Endothelial cell of umbilical vein (primary cell): ENCODE data around the gene NOP9. TPM values are rescaled to one million over a fixed set of nuclear protein-coding genes. Genes with fewer than 3 reads are reported as not detected.

Experiments used
- BruUV-seq: library from RNA; stranded (reverse); fragments of 400-500 nt; replicated peaks from 2 replicates; lab custom pipeline; 2021; lab: Mats Ljungman, UMichigan
- CTCF ChIA-PET: fragments of 300-600, 350-600 bp; sonication (Branson Sonifier 250); formaldehyde crosslinking; loops from one replicate; lab custom pipeline; 2021; ENCODE audit warnings: antibody characterized with exemption, inconsistent platforms; lab: Charles Lee
- POLR2A ChIA-PET: fragments of 300-600, 350-600 bp; sonication (Branson Sonifier 250); formaldehyde crosslinking; loops from one replicate; lab custom pipeline; 2021; ENCODE audit warnings: antibody characterized with exemption, inconsistent platforms; lab: Charles Lee
- DNase-seq: peaks from one replicate; pipeline ENCODE4 v3.0.0-alpha.2; 2011; ENCODE audit warnings: low read depth, low spot score
- FAIRE-seq: peaks from 2 replicates; lab custom pipeline; 2011; peaks lifted over from hg19 to GRCh38; lab: Jason Lieb, UNC
- H2AFZ ChIP-seq: 2 replicates; pipeline ENCODE4 v1.6.0; 2012; ENCODE audit warnings: low read depth, low read length, control low read depth, inconsistent platforms
- H3K27ac ChIP-seq: 2 replicates; pipeline ENCODE4 v1.5.1; 2011; ENCODE audit warnings: low read depth, mild to moderate bottlenecking, control low read depth, low read length, moderate library complexity; ENCODE audit not compliant: insufficient read depth
- H3K27me3 ChIP-seq, 2 experiments: 2 replicates each; pipeline versions ENCODE4 v1.6.0 to v1.6.1; 2011; ENCODE audit warnings: low read length in 2 of 2, mixed read lengths in 1 of 2; ENCODE audit not compliant: control insufficient read depth in 2 of 2, insufficient read depth in 2 of 2
- H3K36me3 ChIP-seq, 2 experiments: 2 replicates in 1 of 2; 3 replicates in 1 of 2; pipeline ENCODE4 v1.5.1; 2011; ENCODE audit warnings: low read length in 2 of 2, mild to moderate bottlenecking in 1 of 2, moderate library complexity in 1 of 2; ENCODE audit not compliant: control insufficient read depth in 2 of 2, insufficient read depth in 2 of 2; ENCODE audit errors: extremely low read depth in 1 of 2
- H3K4me1 ChIP-seq: 3 replicates; pipeline ENCODE4 v1.5.1; 2011; ENCODE audit warnings: mild to moderate bottlenecking, low read length; ENCODE audit not compliant: control insufficient read depth, insufficient read depth; ENCODE audit errors: extremely low read depth
- H3K4me2 ChIP-seq: 2 replicates; pipeline ENCODE4 v1.6.1; 2011; ENCODE audit warnings: low read length, control low read depth, mixed read lengths; ENCODE audit not compliant: insufficient read depth
- H3K4me3 ChIP-seq, 3 experiments: fragments of 200-600 bp in 1 of 3; sonication (generic), shearing (Covaris generic) in 1 of 3; replicated peaks in 1 of 3; 2 replicates each; pipeline ENCODE4 v1.5.1; 2011 to 2016; ENCODE audit warnings: control low read depth in 3 of 3, low read length in 3 of 3, mild to moderate bottlenecking in 2 of 3, inconsistent platforms in 1 of 3, low read depth in 1 of 3, moderate library complexity in 1 of 3; ENCODE audit not compliant: insufficient read depth in 1 of 3
- H3K79me2 ChIP-seq: 2 replicates; pipeline ENCODE4 v1.6.0; 2012; ENCODE audit warnings: low read length, inconsistent platforms; ENCODE audit not compliant: control insufficient read depth, insufficient read depth
- H3K9ac ChIP-seq: replicated peaks from 2 replicates; pipeline ENCODE3; 2011; ENCODE audit warnings: low read length, control low read depth; ENCODE audit not compliant: insufficient read depth; ENCODE audit errors: extremely low read depth
- H3K9me1 ChIP-seq: replicated peaks from 3 replicates; pipeline ENCODE4 v1.6.0; 2011; ENCODE audit warnings: mild to moderate bottlenecking, low read length; ENCODE audit not compliant: control insufficient read depth, insufficient read depth; ENCODE audit errors: extremely low read depth
- H3K9me3 ChIP-seq: replicated peaks from 2 replicates; pipeline ENCODE4 v1.5.1; 2012; ENCODE audit warnings: low read length, inconsistent platforms; ENCODE audit not compliant: control insufficient read depth, insufficient read depth
- H4K20me1 ChIP-seq: replicated peaks from 2 replicates; pipeline ENCODE3; 2011; ENCODE audit warnings: mild to moderate bottlenecking, low read length; ENCODE audit not compliant: control insufficient read depth, insufficient read depth; ENCODE audit errors: extremely low read depth
- GATA2 ChIP-seq: IDR thresholded peaks from 2 replicates; pipeline ENCODE4 v1.7.0; 2011; ENCODE audit warnings: low read depth, mild to moderate bottlenecking, moderate library complexity, mixed read lengths, low read length; ENCODE audit not compliant: insufficient read length, insufficient read depth
- MYC ChIP-seq: IDR thresholded peaks from one replicate; pipeline ENCODE4 v1.6.1; 2011; ENCODE audit warnings: mild to moderate bottlenecking, low read depth, low read length
- POLR2A ChIP-seq: IDR thresholded peaks from 2 replicates; pipeline ENCODE4 v1.6.1; 2012; ENCODE audit warnings: low read depth, mild to moderate bottlenecking, control low read depth, low read length
- POLR2AphosphoS5 ChIP-seq: IDR thresholded peaks from 2 replicates; pipeline ENCODE4 v1.6.1; 2012; ENCODE audit warnings: low read depth, mild to moderate bottlenecking, control low read depth, low read length, moderate library complexity; ENCODE audit not compliant: insufficient read depth
- dilution Hi-C: fragments of 300-500 bp; cut with MboI; formaldehyde crosslinking; loops from one replicate; pipeline ENCODE4 v1.15.0; 2019; ENCODE audit warnings: low sequenced_read_pairs; ENCODE audit not compliant: extremely low pct_ligation_motif_present
- intact Hi-C: fragments of 100-400 bp; cut with micrococcal nuclease; formaldehyde crosslinking; loops from one replicate; pipeline ENCODE4 v1.10.0; 2022
- polyA plus RNA-seq, 4 experiments: library from polyadenylated mRNA; depleted of rRNA in 3 of 4; stranded (reverse) in 3 of 4; unstranded in 1 of 4; fragments of >200 nt; gene quantifications; 2 replicates each; pipeline versions ENCODE4 v1.2.1 to v1.2.3, GENCODE V29; 2011 to 2012; ENCODE audit warnings: missing spikeins in 1 of 4
- total RNA-seq: library from RNA; stranded (reverse); gene quantifications from 2 replicates; pipeline ENCODE4 v1.2.3, GENCODE V29; 2021

NOP9 gene
- total and polyA plus RNA-seq, 2 donors (not counting 3 experiments of a cell fraction or from before 2014, with no cell fraction given), result 16.2 to 31.0 TPM

DNA sequence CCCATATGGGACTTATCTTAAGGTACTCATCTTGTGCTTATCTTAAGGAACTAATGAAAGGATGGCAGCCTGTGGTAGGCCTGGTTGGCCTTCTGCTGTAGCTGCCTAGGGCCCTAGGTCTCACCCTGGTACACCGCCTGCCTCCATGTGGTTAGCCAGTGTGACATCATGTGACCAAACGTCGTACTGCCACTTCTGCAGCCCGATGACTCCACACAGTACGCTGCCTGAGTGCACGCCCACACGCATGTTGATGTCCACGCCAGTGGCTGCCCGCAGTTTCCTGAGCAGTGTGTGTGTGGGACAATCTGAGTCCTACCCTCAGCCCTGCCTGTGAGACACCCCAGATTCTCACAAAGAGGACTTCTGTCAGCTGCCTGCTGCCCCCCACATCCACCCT is 30.1 kb downstream of the NOP9 start:
- Histone ChIP-seq H3K79me2 (no peaks in the 10 kb centered on the region), H3K4me2 (no peak overlapping the region), H3K9me3 (no peaks in the 10 kb centered on the region), H3K4me1 (peaks cover 17% of the 10 kb centered on the region), H3K27me3 (no peaks in the 10 kb centered on the region), H3K36me3 (peaks cover 0 to 13% of the 10 kb centered on the region in 2 experiments), H3K27ac (no peak overlapping the region), H3K9me1 (no peaks in the 10 kb centered on the region), H3K9ac (no peak overlapping the region), H4K20me1 (no peaks in the 10 kb centered on the region), H2AFZ (no peak overlapping the region), H3K4me3 (no peak overlapping the region)
- no TSS peak for BruUV-seq
- intact Hi-C loops, result no loop called here
- dilution Hi-C loops, result no loop called here
- FAIRE-seq (no peak), DNase-seq (no peak)
- ChIA-PET CTCF (interaction anchor here (1.0 to 20.1 kb wide), 3 partner anchors 33 to 104 kb away, joined by 3 to 811 read pairs (median 3); partner anchors contain the start of genes CBLN3 and KHNYN), POLR2A (no interaction called here)
- TF ChIP-seq POLR2A, result peak; percentile 40
- TF ChIP-seq MYC, result no peak
- peak; percentile 28 for TF ChIP-seq POLR2AphosphoS5

DNA sequence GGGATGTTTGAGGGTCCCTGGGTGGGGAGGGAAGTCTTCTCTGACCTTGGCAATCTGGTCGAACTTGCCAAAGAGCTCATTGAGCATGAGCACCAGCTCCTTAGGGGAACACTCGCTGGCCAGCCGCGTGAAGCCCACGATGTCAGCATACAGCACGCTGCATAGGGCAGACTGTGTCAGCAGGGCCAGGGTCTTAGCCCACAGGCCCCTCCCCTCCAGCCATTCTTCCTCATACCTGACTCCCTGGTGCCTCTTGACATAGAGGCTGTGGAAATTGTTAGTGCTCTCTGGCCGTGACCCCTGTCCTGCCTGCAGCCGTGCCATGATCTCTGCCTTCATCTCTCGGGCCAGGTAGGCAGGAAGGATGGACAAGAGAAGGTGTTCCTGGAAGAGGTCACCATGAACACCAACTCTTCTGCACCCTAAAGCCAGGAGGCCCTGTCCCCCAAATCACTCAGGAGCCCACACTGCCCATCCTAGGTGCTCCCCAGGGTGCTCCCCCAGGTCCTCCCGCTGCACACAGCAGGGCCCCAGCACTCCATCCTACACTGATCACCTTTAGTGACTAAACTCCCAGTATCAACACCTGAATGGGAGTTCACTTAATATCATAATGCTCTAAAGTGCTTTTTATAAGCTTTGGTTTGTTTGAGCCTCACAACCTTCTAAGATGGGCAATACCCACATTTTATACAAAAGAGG is 31.5 kb downstream of the NOP9 start:
- no peaks in the 10 kb centered on the region for H3K9me3 ChIP-seq
- H3K4me1 ChIP-seq, result peaks cover 29% of the 10 kb centered on the region
- no peak overlapping the region for H3K9ac ChIP-seq
- H3K79me2 ChIP-seq, result no peaks in the 10 kb centered on the region
- no TSS peak for BruUV-seq
- H3K9me1 ChIP-seq, result no peaks in the 10 kb centered on the region
- H2AFZ ChIP-seq, result no peak overlapping the region
- no peak for FAIRE-seq
- no peak overlapping the region for H3K27ac ChIP-seq
- no peaks in the 10 kb centered on the region for H4K20me1 ChIP-seq
- H3K4me3 ChIP-seq, result no peak overlapping the region
- H3K4me2 ChIP-seq, result no peak overlapping the region
- intact Hi-C loops (no loop called here), dilution Hi-C loops (no loop called here)
- POLR2A ChIA-PET, result no interaction called here
- no peaks in the 10 kb centered on the region for H3K27me3 ChIP-seq
- CTCF ChIA-PET, result interaction anchor here (0.6 to 20.1 kb wide), 9 partner anchors 13 to 216 kb away, joined by 3 to 811 read pairs (median 7); partner anchors contain the start of genes CBLN3, CIDEB, DCAF11 and KHNYN
- no peak for DNase-seq
- peaks cover 0 to 8% of the 10 kb centered on the region in 2 experiments for H3K36me3 ChIP-seq
- TF ChIP-seq GATA2 (no peak), POLR2A (peak; percentile 47)
